ENCODE measurements around the gene BCR. TPM values are rescaled to one million over a fixed set of nuclear protein-coding genes. Genes with fewer than 3 reads are reported as not detected.

BCR gene
- total RNA-seq, 1 donor from 2014 or later, result 78.3 TPM

DNA sequence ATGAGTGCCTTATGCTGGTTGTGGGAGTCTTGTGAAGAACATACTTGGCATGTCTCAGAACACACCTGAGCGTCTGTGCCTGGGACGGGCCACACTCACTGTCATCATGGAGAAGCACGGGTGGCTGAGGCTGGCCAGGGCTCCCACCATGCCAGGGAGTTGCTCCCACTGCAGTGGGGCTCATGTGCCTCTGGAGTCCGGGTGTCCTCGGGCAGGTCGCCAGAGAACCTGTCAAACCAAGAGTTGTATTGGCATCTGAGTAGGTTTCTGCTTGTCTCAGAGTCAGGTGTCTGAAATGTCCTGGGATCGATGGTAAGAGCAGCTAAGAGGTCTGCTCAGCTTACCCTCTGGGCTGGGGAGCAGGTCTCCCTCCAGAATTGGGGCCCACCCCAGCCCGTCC lies 92.1 kb downstream of the BCR start:
- TF ChIP-seq, protein P1, sequence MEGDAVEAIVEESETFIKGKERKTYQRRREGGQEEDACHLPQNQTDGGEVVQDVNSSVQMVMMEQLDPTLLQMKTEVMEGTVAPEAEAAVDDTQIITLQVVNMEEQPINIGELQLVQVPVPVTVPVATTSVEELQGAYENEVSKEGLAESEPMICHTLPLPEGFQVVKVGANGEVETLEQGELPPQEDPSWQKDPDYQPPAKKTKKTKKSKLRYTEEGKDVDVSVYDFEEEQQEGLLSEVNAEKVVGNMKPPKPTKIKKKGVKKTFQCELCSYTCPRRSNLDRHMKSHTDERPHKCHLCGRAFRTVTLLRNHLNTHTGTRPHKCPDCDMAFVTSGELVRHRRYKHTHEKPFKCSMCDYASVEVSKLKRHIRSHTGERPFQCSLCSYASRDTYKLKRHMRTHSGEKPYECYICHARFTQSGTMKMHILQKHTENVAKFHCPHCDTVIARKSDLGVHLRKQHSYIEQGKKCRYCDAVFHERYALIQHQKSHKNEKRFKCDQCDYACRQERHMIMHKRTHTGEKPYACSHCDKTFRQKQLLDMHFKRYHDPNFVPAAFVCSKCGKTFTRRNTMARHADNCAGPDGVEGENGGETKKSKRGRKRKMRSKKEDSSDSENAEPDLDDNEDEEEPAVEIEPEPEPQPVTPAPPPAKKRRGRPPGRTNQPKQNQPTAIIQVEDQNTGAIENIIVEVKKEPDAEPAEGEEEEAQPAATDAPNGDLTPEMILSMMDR (IDR thresholded peaks at IDR 0.05), result no peak
- DNase-seq, result no peak
- no peaks in the 10 kb centered on the region for H3K27me3 ChIP-seq

DNA sequence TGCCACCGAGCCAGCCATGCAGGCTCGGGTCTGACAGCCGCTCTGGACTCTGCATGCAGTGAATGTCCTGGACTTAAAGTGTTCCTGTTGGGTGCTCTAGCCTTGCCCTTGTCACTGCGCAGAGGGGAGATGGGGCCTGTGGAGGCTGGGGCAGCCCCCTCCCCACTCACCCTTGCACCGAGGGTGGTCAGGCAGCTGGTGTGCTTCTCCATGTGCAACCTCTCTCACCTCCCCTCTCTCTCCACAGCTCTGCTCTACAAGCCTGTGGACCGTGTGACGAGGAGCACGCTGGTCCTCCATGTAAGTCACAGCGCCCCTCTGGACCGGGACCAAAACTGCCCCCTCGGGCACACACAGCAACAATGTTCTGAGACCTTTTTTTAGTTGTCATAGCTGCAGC lies 92.5 kb downstream of the BCR start:
- intact Hi-C loops (cut with DNase I), result no loop called here
- no peaks in the 10 kb centered on the region for H3K9me3 ChIP-seq
- no peaks in the 10 kb centered on the region for H3K4me1 ChIP-seq
- H3K36me3 ChIP-seq, result peaks cover 82% of the 10 kb centered on the region
- DNase-seq (no peak), ATAC-seq (no peak)
- no peak overlapping the region for H3K4me3 ChIP-seq
- TF ChIP-seq, protein P1 (IDR thresholded peaks at IDR 0.05), result no peak
- H3K27ac ChIP-seq, result no peak overlapping the region
- no peaks in the 10 kb centered on the region for H3K27me3 ChIP-seq

More for the DNA sequence above, 92.1 kb downstream of the BCR start:
- no peaks in the 10 kb centered on the region for H3K4me1 ChIP-seq
- H3K36me3 ChIP-seq, result peaks cover 79% of the 10 kb centered on the region
- intact Hi-C loops (cut with DNase I), result no loop called here
- H3K9me3 ChIP-seq, result no peaks in the 10 kb centered on the region
- ATAC-seq, result no peak
- no peak overlapping the region for H3K4me3 ChIP-seq
- H3K27ac ChIP-seq, result no peak overlapping the region

GRCh38 chr22:23273445-23274145 lies 93.3 kb downstream of the BCR start:
- Histone ChIP-seq H3K4me1 (peaks cover 4% of the 10 kb centered on the region), H3K27me3 (no peaks in the 10 kb centered on the region), H3K27ac (no peak overlapping the region), H3K36me3 (peaks cover 76% of the 10 kb centered on the region), H3K9me3 (no peaks in the 10 kb centered on the region), H3K4me3 (no peak overlapping the region)
- intact Hi-C loops (cut with DNase I), result no loop called here
- ATAC-seq (no peak), DNase-seq (no peak)
- TF ChIP-seq, protein P1 (IDR thresholded peaks at IDR 0.05), result no peak

DNA sequence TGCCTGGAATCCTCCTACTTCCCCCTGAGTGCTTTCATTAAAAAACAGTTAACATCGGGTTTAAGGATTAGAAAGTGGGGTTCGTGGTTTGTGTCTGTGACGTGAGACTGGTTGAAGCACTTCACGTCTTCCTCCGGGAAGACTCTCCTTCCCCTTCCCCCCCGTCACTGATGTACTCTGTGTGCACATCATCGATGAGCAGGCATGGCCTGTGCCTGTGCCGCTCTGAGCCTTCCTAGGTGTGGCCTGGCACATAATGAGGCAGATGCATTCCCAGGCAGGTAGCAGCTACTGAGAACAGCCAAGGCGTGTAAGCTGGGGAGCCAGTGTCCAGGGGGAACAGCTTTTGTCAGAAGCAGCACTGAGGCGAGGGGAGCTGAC lies 93.8 kb downstream of the BCR start:
- Histone ChIP-seq H3K36me3 (peaks cover 71% of the 10 kb centered on the region), H3K27me3 (no peaks in the 10 kb centered on the region), H3K4me1 (peaks cover 9% of the 10 kb centered on the region), H3K4me3 (no peak overlapping the region), H3K9me3 (no peaks in the 10 kb centered on the region), H3K27ac (no peak overlapping the region)
- ATAC-seq (no peak), DNase-seq (no peak)
- TF ChIP-seq, protein P1 (IDR thresholded peaks at IDR 0.05), result no peak
- intact Hi-C loops (cut with DNase I), result no loop called here

DNA sequence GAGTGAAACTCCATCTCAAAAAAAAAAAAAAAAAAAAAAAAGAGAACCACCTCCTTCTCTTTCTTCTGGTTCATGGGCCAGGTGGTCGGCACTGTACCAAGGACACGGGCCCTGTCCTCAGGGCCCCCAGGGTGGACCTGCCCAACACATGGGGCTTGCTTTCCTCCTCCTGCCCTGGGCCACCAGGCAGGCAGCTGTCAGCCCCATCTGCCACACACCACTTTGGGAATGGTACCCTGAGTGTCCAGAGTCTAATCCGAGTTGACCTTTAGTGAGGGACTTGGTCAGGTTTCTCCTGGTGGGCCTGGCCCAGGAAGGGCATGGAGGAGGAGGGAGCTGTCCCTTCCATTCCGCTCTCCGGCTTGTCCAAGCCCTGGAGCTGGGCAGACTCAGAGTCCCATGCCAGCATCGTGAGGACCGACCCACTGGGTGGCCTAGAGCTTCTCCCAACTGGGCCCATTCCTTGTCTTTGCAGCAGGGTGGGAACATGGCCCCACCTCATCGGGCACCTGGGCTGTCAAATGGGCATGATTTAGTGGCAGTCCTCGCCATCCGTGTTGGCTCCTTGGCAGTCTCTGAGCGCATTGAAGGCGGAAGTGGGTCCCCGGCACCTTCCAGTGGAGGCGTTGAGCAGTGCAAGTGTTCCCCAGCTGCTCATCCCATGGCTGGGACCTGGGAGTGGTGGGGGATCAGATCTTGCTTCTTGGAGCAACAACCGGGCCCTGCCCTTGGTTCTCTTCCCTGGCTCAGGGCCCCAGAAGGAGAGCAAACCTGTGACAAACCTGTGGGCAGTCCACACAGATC lies 94.8 kb downstream of the BCR start:
- H3K36me3 ChIP-seq, result peaks cover 65% of the 10 kb centered on the region
- H3K27ac ChIP-seq, result no peak overlapping the region

More for the DNA sequence above, 94.8 kb downstream of the BCR start:
- intact Hi-C loops (cut with DNase I), result no loop called here
- Histone ChIP-seq H3K9me3 (no peaks in the 10 kb centered on the region), H3K4me3 (no peak overlapping the region), H3K27me3 (no peaks in the 10 kb centered on the region), H3K4me1 (peaks cover 18% of the 10 kb centered on the region)
- DNase-seq (no peak), ATAC-seq (no peak)
- TF ChIP-seq, protein P1 (IDR thresholded peaks at IDR 0.05), result no peak

All from upper lobe of right lung (tissue), 1 donor.